ENCODE results near the gene IKZF2.

GRCh38 chr2:213148572-213149261, 2.7 kb downstream of the IKZF2 start:
- TF ChIP-seq POLR2AphosphoS5 (IDR thresholded peaks at IDR 0.05; ENCODE audit: borderline replicate concordance, low read depth, low read length): no peak
- no peak for TF ChIP-seq EZH2 (IDR thresholded peaks at IDR 0.05)
